Activated T-helper 2 cell treated with anti-CD3 and anti-CD28 coated beads, Interferon-gamma antibody, Interleukin-2, Interleukin-4, amounts not matched to agents 10 μg/mL and 5 μg/mL and 100 μg/mL, durations not matched to agents 14 hours and 24 hours and 36 hours (primary cell): ENCODE data around the gene SCAF8. TPM values are rescaled to one million over a fixed set of nuclear protein-coding genes. Genes with fewer than 3 reads are reported as not detected.

Experiments
- DNase-seq: peaks from one replicate; pipeline ENCODE4 v3.0.0; 2021; ENCODE audit warnings: low spot score
- H3K27ac Mint-ChIP-seq: one replicate; pipeline ENCODE4 v1.8.0; 2021; ENCODE audit warnings: mixed read lengths
- H3K27me3 Mint-ChIP-seq: one replicate; pipeline ENCODE4 v1.8.0; 2021; ENCODE audit warnings: low read depth, mixed read lengths
- H3K36me3 Mint-ChIP-seq: one replicate; pipeline ENCODE4 v1.8.0; 2021; ENCODE audit warnings: low read depth, mixed read lengths
- H3K4me1 Mint-ChIP-seq: one replicate; pipeline ENCODE4 v1.8.0; 2021; ENCODE audit warnings: low read depth, mixed read lengths
- H3K4me3 Mint-ChIP-seq: one replicate; pipeline ENCODE4 v1.8.0; 2021; ENCODE audit warnings: low read depth, mild to moderate bottlenecking, moderate library complexity, mixed read lengths
- H3K9me3 Mint-ChIP-seq: one replicate; pipeline ENCODE4 v1.8.0; 2021; ENCODE audit warnings: mixed read lengths
- intact Hi-C: fragments of 100-400 bp; cut with micrococcal nuclease; formaldehyde crosslinking; loops from one replicate; pipeline ENCODE4 v1.15.1; 2023
- total RNA-seq: library from RNA; stranded (reverse); gene quantifications from 2 replicates; pipeline ENCODE4 v1.2.3, GENCODE V29; 2022

Gene SCAF8
- total RNA-seq, 1 donor from 2014 or later = 37.3 TPM

DNA sequence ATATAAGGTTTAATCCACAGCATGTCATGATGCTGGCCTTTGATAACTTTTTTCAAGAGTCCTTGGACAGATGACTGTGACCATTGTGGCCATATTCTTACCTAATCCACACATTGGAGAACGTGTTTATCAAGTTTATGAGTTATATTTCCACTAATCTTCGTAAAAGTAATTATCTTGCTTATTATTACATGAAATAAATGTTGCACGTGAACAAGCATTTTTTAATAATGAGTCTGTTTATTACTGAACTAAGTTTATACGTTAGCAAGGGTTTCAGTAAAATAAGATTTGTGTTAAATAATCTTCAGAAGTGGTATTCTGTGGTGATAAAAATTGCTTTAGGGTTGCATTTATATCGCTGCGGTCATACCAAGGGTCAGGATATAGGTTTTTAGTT lies 107.1 kb downstream of the SCAF8 start:
- no peak for DNase-seq
- intact Hi-C loops = no loop called here
- Mint-ChIP-seq H3K9me3 (no peaks in the 10 kb centered on the region), H3K36me3 (peaks cover 3% of the 10 kb centered on the region), H3K4me3 (no peak overlapping the region), H3K27me3 (no peaks in the 10 kb centered on the region), H3K27ac (no peak overlapping the region), H3K4me1 (peaks cover 7% of the 10 kb centered on the region)

DNA sequence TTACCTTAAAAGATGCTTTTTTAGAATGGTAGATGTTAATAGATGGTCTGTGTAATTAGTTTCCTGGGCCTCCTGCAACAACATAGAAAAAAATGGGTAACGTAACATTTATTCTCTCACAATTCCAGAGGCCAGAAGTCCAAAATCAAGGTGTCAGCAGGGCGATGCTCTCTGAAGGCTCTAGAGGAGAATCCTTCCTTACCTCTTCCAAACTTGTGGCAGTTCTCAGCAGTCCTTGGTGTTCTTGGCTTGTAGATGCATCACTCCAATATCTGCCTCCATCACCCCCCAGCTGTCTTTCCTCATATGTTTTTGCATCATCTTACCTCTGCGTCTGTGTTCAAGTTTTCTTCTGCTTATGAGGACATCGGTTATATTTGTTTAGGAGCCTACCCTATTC lies 107.9 kb downstream of the SCAF8 start:
- Mint-ChIP-seq H3K4me1 (peaks cover 7% of the 10 kb centered on the region), H3K27me3 (no peaks in the 10 kb centered on the region), H3K9me3 (no peaks in the 10 kb centered on the region), H3K4me3 (no peak overlapping the region), H3K36me3 (peaks cover 3% of the 10 kb centered on the region), H3K27ac (no peak overlapping the region)
- intact Hi-C loops = no loop called here
- DNase-seq = no peak

DNA sequence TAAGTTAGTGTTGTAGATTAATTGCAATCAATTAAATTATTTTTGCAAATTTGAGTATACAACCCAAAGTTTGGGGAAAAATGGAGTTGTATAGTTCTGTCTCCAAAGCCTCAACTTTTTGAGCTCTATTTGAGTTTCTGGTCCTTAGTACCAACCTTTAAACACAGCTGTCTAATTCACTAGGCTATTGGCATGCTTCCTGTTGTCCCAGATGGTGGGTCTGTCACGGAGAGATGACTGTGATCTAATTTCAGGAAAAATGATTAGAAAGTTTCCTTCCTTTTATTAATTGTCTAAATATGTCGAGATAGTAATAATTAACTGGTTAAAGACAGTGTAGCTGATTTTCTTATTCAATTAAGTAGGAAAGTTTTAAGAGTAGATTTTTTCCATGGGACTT lies 109.6 kb downstream of the SCAF8 start:
- H3K4me3 Mint-ChIP-seq = no peak overlapping the region
- H3K27ac Mint-ChIP-seq = no peak overlapping the region
- H3K36me3 Mint-ChIP-seq = peaks cover 3% of the 10 kb centered on the region
- DNase-seq = no peak
- peaks cover 7% of the 10 kb centered on the region for H3K4me1 Mint-ChIP-seq
- H3K9me3 Mint-ChIP-seq = no peaks in the 10 kb centered on the region
- intact Hi-C loops = no loop called here
- H3K27me3 Mint-ChIP-seq = no peaks in the 10 kb centered on the region

DNA sequence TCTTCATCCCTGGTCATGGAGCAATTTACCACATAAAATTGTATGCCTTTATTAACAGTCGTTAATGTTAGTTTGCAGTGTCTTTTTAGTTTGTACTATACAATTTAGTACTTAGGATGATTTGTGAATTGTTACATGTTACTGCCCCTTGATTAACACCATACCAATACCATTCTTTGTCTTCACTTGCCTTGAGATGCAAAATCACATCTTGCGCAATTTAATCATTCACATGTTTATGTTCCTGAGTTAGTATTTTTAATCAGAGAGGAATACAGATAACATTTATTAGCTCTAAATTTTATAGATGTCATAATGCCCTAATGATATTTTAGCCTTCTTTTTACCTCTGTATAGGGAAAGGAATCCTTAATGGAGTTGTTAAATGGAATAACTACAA lies 114.1 kb downstream of the SCAF8 start:
- no peaks in the 10 kb centered on the region for H3K9me3 Mint-ChIP-seq
- intact Hi-C loops = no loop called here
- no peak for DNase-seq
- H3K4me1 Mint-ChIP-seq = peaks cover 10% of the 10 kb centered on the region
- peaks cover 5% of the 10 kb centered on the region for H3K36me3 Mint-ChIP-seq
- no peaks in the 10 kb centered on the region for H3K27me3 Mint-ChIP-seq
- no peak overlapping the region for H3K27ac Mint-ChIP-seq
- H3K4me3 Mint-ChIP-seq = no peak overlapping the region

DNA sequence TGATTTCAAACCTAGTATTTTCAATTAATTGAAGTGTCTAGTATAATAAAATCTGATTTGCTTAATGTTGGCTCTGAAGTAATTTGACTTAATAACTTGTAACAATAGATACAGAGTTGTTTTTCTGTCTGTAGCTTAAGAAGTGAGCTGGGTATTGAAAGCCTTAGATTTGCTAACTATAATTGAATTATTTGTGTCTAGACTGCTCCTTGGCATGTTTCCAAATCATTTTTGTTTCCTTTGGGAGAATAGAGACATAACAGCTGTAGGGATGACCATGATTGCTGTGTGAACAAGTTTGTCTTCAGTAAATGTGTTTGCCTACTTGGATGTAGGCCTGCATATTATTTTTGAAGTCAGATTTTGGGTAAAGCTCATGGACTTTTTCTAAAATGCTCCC lies 115.4 kb downstream of the SCAF8 start:
- intact Hi-C loops = no loop called here
- no peaks in the 10 kb centered on the region for H3K9me3 Mint-ChIP-seq
- H3K4me1 Mint-ChIP-seq = peaks cover 8% of the 10 kb centered on the region
- peaks cover 9% of the 10 kb centered on the region for H3K36me3 Mint-ChIP-seq
- DNase-seq = no peak
- no peak overlapping the region for H3K4me3 Mint-ChIP-seq
- H3K27me3 Mint-ChIP-seq = no peaks in the 10 kb centered on the region
- no peak overlapping the region for H3K27ac Mint-ChIP-seq

DNA sequence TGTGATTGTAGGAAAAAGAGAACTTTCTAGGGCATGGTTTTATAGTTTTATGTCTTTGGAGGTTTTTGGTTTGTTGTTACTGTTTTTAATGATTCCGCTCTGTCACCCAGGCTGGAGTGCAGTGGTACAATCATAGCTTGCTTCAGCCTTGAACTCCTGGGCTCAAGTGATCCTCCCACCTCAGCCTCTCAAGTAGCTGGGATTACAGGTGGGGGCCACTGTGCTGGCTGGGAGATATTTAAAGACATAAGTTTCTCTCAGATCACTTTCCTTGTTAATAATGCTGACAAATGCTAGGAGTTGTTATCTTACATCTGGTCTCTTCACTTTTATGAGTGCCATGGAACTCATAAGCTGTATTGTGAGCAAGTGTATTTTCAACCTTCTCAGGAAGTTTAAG lies 116.3 kb downstream of the SCAF8 start:
- Mint-ChIP-seq H3K36me3 (peaks cover 9% of the 10 kb centered on the region), H3K4me1 (peaks cover 2% of the 10 kb centered on the region), H3K27me3 (no peaks in the 10 kb centered on the region), H3K9me3 (no peaks in the 10 kb centered on the region), H3K27ac (no peak overlapping the region), H3K4me3 (no peak overlapping the region)
- intact Hi-C loops = no loop called here
- no peak for DNase-seq

DNA sequence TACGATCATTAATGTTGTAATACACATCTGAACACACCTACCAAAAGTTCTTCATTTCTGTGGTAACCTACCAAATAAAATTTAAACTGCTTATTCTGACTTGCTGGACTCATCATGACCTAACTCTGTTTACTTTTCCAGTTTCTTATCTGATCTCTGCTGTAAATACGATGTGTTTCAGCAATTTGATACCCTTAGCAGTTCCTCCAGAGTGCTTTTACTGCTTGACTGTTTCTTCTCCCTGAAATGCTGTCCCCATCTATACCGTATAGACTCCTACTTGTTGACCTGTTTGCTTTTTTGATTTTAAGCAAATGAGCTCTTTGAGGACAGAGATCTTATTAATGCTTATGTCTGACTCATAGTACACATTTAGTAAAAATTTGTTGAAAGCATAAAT lies 119.5 kb downstream of the SCAF8 start:
- no peak for DNase-seq
- H3K27ac Mint-ChIP-seq = no peak overlapping the region

DNA sequence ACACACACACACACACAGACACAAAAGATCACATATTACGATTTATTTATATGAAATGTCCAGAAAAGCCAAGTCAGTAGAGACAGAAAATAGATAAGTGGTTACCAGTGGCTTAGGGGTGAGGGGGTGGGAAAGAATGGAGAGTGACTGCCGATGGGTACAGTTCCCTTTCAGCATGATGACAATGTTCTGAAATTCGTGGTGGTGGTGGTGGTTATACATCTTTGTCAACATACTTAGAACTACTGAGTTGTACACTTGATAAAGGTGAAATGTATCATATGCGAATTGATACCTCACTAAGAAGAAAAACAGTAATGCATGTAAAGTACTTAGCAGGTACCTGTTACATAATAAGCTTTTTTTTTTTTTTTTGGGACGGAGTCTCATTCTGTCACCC lies 124.3 kb downstream of the SCAF8 start:
- intact Hi-C loops = no loop called here
- Mint-ChIP-seq H3K36me3 (peaks cover 7% of the 10 kb centered on the region), H3K27ac (no peak overlapping the region), H3K4me1 (peaks cover 2% of the 10 kb centered on the region), H3K4me3 (no peak overlapping the region), H3K27me3 (no peaks in the 10 kb centered on the region), H3K9me3 (no peaks in the 10 kb centered on the region)
- no peak for DNase-seq

More for the DNA sequence above, 119.5 kb downstream of the SCAF8 start:
- no peak overlapping the region for H3K4me3 Mint-ChIP-seq
- H3K9me3 Mint-ChIP-seq = no peaks in the 10 kb centered on the region
- H3K27me3 Mint-ChIP-seq = no peaks in the 10 kb centered on the region
- intact Hi-C loops = no loop called here
- H3K4me1 Mint-ChIP-seq = peaks cover 4% of the 10 kb centered on the region
- H3K36me3 Mint-ChIP-seq = peaks cover 12% of the 10 kb centered on the region

DNA sequence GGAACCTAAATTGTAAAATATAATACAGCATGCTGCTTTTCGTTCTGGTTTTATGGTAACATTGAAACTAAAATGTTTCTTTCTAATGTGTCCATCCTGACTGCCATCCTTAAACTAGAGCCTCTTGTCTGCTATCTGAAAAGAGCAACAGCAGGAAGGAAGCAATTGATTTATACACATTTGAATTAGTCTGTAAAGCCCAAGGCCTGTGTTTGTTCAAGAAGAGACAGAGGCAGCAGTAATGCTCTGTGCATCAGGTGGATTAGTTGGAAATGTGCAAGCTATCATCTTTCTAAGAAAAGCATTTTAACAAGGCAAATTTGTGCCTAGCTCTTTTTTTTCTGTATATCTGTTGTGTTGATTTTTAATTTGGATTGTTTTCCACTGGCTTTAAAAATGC lies 128.6 kb downstream of the SCAF8 start:
- no peak for DNase-seq
- H3K36me3 Mint-ChIP-seq = peaks cover 3% of the 10 kb centered on the region
- no peak overlapping the region for H3K4me3 Mint-ChIP-seq
- peaks cover 7% of the 10 kb centered on the region for H3K4me1 Mint-ChIP-seq
- H3K9me3 Mint-ChIP-seq = no peaks in the 10 kb centered on the region
- no peak overlapping the region for H3K27ac Mint-ChIP-seq
- H3K27me3 Mint-ChIP-seq = no peaks in the 10 kb centered on the region
- intact Hi-C loops = no loop called here

DNA sequence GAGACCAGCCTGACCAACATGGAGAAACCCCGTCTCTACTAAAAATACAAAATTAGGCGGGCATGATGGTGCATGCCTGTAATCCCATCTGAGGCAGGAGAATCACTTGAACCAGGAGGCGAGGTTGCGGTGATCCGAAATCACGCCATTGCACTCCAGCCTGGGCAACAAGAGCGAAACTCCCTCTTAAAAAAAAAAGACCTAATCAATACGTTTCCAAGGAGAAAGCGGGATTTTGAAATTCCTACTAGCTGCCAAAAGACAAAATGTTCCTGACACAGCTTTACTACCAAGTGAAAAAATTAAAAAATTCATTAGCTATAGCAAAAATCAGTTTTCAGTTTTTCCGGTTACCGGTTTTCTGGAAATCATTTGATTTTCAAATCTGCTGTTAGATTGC lies 129.3 kb downstream of the SCAF8 start:
- H3K27ac Mint-ChIP-seq = no peak overlapping the region
- H3K9me3 Mint-ChIP-seq = no peaks in the 10 kb centered on the region
- intact Hi-C loops = no loop called here
- H3K36me3 Mint-ChIP-seq = peaks cover 3% of the 10 kb centered on the region
- no peak for DNase-seq
- H3K4me3 Mint-ChIP-seq = no peak overlapping the region
- no peaks in the 10 kb centered on the region for H3K27me3 Mint-ChIP-seq
- H3K4me1 Mint-ChIP-seq = peaks cover 4% of the 10 kb centered on the region

DNA sequence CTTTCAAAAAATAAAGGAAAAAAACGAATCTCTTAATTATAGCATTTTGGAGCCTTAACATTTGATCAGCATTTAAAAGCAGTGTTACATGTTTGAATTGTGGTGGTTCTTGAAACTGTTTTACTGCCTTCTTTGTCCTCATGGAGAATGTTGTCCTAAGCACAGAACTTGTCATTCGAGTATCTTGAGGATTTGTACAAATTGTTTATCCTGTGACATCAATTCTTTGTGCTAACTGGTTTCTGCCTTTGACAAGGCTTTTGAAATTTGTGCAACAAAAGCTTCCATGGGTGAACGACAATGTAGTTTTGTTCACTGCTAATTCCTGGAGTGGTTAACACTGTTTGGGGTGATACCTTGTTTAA lies 130.8 kb downstream of the SCAF8 start:
- Mint-ChIP-seq H3K9me3 (no peaks in the 10 kb centered on the region), H3K4me3 (no peak overlapping the region), H3K27me3 (no peaks in the 10 kb centered on the region), H3K27ac (no peak overlapping the region), H3K4me1 (peaks cover 8% of the 10 kb centered on the region), H3K36me3 (peaks cover 3% of the 10 kb centered on the region)
- intact Hi-C loops = no loop called here
- no peak for DNase-seq

DNA sequence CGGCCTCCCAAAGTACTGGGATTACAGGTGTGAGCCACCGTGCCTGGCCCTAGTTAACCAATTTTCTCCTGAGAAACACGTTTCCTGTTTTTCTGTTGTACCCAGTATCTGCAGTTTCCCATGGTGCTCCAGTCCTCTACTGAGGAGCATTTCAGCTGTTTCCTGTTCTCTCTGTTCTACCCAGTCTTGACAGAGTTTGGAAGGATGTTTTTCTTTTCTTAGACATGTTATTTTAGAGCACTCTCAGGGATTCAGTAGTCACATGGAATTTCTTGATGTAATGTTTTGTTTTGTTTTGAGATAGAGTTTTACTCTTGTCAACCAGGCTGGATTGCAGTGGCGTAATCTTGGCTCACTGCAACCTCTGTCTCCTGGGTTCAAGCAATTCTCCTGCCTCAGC lies 132.1 kb downstream of the SCAF8 start:
- no peak overlapping the region for H3K4me3 Mint-ChIP-seq
- intact Hi-C loops = no loop called here

DNA sequence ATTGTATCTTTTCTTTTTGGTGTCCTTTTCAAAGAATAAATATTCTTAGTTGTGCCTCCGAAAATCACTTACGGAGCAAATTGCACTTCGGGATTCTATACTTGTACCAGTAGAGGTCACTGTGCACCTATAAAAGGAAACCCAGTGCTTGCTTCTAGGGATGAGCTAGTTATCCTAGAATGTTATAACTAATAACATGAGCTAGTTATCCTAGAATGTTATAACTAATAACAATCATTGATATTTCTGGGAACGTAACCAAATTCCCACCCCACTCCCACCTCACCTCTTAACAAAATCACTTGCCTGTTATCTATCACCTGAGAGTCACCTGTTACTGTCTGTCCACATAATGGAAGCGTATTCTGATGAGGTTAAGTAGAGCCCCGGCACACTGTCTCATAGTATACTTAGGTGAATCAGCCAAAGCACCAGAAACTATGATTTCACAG lies 135.0 kb downstream of the SCAF8 start:
- Mint-ChIP-seq H3K36me3 (peaks cover 3% of the 10 kb centered on the region), H3K27ac (no peak overlapping the region), H3K4me3 (no peak overlapping the region), H3K27me3 (no peaks in the 10 kb centered on the region), H3K4me1 (peaks cover 6% of the 10 kb centered on the region), H3K9me3 (no peaks in the 10 kb centered on the region)
- intact Hi-C loops = loop anchor here (1.0 kb wide), 1 partner anchor 306 kb away; no protein-coding TSS in a partner anchor
- no peak for DNase-seq

More for the DNA sequence above, 132.1 kb downstream of the SCAF8 start:
- H3K9me3 Mint-ChIP-seq = no peaks in the 10 kb centered on the region
- DNase-seq = no peak
- H3K36me3 Mint-ChIP-seq = peaks cover 3% of the 10 kb centered on the region
- H3K4me1 Mint-ChIP-seq = peaks cover 8% of the 10 kb centered on the region
- no peaks in the 10 kb centered on the region for H3K27me3 Mint-ChIP-seq
- H3K27ac Mint-ChIP-seq = no peak overlapping the region

DNA sequence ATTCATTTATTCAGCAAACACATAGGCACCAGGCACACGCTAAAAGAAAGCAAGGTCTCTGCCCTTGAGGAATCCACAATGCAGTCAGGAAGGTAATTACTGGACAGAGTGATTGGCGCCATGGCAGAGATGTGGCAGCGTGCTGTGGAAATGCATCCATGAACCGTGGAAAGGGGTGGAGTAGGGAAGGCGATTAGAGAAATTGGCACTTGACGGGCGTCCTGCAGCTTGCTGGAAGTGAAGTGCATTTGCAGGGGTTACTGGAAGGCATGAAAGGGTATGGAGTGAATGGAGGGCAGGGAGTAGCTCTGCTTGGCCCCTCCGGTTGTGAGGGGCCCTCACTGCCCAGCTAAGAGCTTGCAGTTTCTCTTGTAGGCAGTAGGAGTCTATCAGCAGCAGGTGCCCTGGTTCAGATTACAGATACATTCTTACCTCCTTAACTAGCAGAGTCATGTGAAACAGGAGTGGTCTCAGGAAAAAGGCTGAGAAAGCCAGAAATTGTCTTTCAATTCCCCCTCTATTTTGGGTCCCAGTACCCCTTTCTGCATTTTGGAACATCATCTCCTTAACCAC lies 139.4 kb downstream of the SCAF8 start:
- intact Hi-C loops = no loop called here
- no peaks in the 10 kb centered on the region for H3K9me3 Mint-ChIP-seq
- no peak for DNase-seq
- no peaks in the 10 kb centered on the region for H3K27me3 Mint-ChIP-seq
- no peak overlapping the region for H3K4me3 Mint-ChIP-seq
- H3K27ac Mint-ChIP-seq = no peak overlapping the region
- peaks cover 4% of the 10 kb centered on the region for H3K4me1 Mint-ChIP-seq
- no peaks in the 10 kb centered on the region for H3K36me3 Mint-ChIP-seq
